Nephron progenitor cell (in vitro differentiated cells): Measurements from ENCODE around the gene PURB.
"Not testable (repeated sequence)": the region's sequence is repeated elsewhere in the genome, so short reads cannot be mapped to it uniquely, and the experiment has no call there.

Experiments
- DNase-seq: peaks from one replicate; pipeline ENCODE4 v3.0.0; 2021
- H3K27ac Mint-ChIP-seq: 2 replicates; pipeline ENCODE4 v1.8.0; 2021; ENCODE audit warnings: mild to moderate bottlenecking, moderate library complexity, mixed read lengths
- H3K27me3 Mint-ChIP-seq: 2 replicates; pipeline ENCODE4 v1.8.0; 2021; ENCODE audit warnings: mild to moderate bottlenecking, low read depth, mixed read lengths; ENCODE audit not compliant: poor library complexity
- H3K36me3 Mint-ChIP-seq: 2 replicates; pipeline ENCODE4 v1.8.0; 2021; ENCODE audit warnings: low read depth, mixed read lengths
- H3K4me1 Mint-ChIP-seq: 2 replicates; pipeline ENCODE4 v1.8.0; 2021; ENCODE audit warnings: mixed read lengths
- H3K4me3 Mint-ChIP-seq: 2 replicates; pipeline ENCODE4 v1.8.0; 2021; ENCODE audit warnings: mild to moderate bottlenecking, moderate library complexity, mixed read lengths
- H3K9me3 Mint-ChIP-seq: 2 replicates; pipeline ENCODE4 v1.8.0; 2021; ENCODE audit warnings: mild to moderate bottlenecking, moderate library complexity, mixed read lengths
- CTCF ChIP-seq: fragments of 200-600 bp; sonication (generic); IDR thresholded peaks from 2 replicates; pipeline ENCODE4 v1.5.0; 2021; ENCODE audit warnings: antibody characterized with exemption

The PURB gene

GRCh38 chr7:44849885-44850544, 35.3 kb downstream of the PURB start:
- DNase-seq = no peak
- Mint-ChIP-seq H3K27ac (no peak overlapping the region), H3K4me1 (peaks cover 37% of the 10 kb centered on the region), H3K4me3 (peak overlapping the region; percentile 97), H3K9me3 (no peaks in the 10 kb centered on the region), H3K27me3 (peaks cover 9% of the 10 kb centered on the region), H3K36me3 (no peaks in the 10 kb centered on the region)
- TF ChIP-seq CTCF = no peak

DNA sequence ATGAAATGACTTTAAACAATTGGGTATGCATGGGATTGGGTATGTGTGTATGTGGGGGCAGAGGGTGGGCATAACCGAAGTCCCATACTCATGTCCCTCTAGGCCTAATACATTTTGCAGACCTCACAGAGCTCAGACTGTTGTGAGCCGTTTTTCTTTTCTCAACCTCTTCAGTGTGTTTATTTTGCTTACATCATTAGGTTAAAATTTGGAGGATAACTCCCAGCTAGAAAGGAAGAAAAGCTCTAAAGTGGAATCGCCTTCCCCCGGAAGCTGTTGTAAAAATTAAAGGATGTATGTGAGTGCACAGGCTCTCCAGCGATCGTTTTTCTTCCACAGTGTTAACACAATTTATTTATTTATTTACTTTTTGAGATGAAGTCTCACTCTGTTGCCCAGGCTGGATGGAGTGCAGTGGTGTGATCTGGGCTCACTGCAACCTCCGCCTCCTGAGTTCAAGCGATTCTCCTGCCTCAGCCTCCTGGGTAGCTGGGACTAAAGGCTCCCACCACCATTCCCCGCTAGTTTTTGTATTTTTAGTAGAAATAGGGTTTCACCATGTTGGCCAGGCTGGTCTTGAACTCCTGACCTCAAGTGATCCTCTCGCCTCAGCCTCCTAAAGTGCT, 36.0 kb downstream of the PURB start:
- Mint-ChIP-seq H3K36me3 (no peaks in the 10 kb centered on the region), H3K9me3 (no peaks in the 10 kb centered on the region), H3K4me1 (peaks cover 40% of the 10 kb centered on the region), H3K27me3 (peaks cover 9% of the 10 kb centered on the region), H3K4me3 (peak overlapping the region; percentile 97), H3K27ac (no peak overlapping the region)
- no peak for DNase-seq
- TF ChIP-seq CTCF = no peak

GRCh38 chr7:44847920-44848634, 37.3 kb downstream of the PURB start, which contains the start of gene H2AZ2:
TSS of gene H2AZ2 (minus strand) at chr7:44848087. CDS start at chr7:44847971, 116 bp downstream.
- peaks cover 9% of the 10 kb centered on the region for H3K27me3 Mint-ChIP-seq
- H3K4me3 Mint-ChIP-seq = peak within 1 kb of the TSS; percentile 97
- H3K4me1 Mint-ChIP-seq = peaks cover 40% of the 10 kb centered on the region
- no peaks in the 10 kb centered on the region for H3K9me3 Mint-ChIP-seq
- peak; percentile 100 for DNase-seq
- H3K36me3 Mint-ChIP-seq = peaks cover 6% of the 10 kb centered on the region
- H3K27ac Mint-ChIP-seq = peak within 1 kb of the TSS; percentile 100
- no peak for TF ChIP-seq CTCF

GRCh38 chr7:44847509-44847919, 37.8 kb downstream of the PURB start:
- H3K27me3 Mint-ChIP-seq = peaks cover 8% of the 10 kb centered on the region
- H3K27ac Mint-ChIP-seq = peak overlapping the region; percentile 99
- H3K4me1 Mint-ChIP-seq = peaks cover 40% of the 10 kb centered on the region
- H3K4me3 Mint-ChIP-seq = peak overlapping the region; percentile 97
- DNase-seq = no peak
- H3K9me3 Mint-ChIP-seq = no peaks in the 10 kb centered on the region
- TF ChIP-seq CTCF = peak; percentile 63
- peaks cover 9% of the 10 kb centered on the region for H3K36me3 Mint-ChIP-seq

DNA sequence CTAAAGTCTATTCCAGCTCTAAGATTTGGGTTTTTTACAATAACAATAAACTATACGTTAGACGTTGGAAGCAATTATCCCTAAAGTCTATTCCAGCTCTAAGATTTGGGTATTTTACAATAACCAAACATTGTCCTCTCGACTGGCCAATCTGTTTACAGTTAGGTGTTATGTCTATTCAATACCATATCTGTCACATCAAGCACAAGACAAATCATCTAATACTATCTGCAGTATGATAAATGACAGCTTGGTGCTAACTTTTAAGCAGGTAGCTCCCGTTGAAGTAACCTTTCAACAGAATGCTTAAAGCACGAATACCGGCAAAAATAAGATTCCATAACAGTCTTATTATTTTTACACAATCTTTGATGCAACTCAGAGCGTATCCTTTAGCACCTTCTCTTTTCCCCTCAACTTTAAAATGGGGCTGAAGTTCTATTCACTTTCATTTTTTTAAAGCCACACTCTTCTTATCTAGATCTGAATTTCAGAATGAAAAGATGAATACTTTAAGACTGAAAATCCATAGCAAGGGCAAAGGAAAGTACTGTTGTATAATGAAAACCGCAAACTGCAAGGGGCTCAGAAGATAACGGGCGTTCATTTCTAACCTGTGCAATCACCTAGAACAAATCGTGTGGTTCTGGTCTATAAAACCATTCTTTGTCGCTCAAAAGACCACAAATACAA, 38.4 kb downstream of the PURB start:
- peak overlapping the region; percentile 99 for H3K27ac Mint-ChIP-seq
- peaks cover 2% of the 10 kb centered on the region for H3K27me3 Mint-ChIP-seq
- DNase-seq = no peak
- TF ChIP-seq CTCF = no peak
- peaks cover 14% of the 10 kb centered on the region for H3K36me3 Mint-ChIP-seq
- H3K4me1 Mint-ChIP-seq = peaks cover 40% of the 10 kb centered on the region
- H3K4me3 Mint-ChIP-seq = peak overlapping the region; percentile 97
- no peaks in the 10 kb centered on the region for H3K9me3 Mint-ChIP-seq

GRCh38 chr7:44846390-44846789, 38.9 kb downstream of the PURB start:
- Mint-ChIP-seq H3K36me3 (peaks cover 20% of the 10 kb centered on the region), H3K4me1 (peaks cover 40% of the 10 kb centered on the region), H3K4me3 (peak overlapping the region; percentile 97)
- H3K27me3 Mint-ChIP-seq, DNase-seq, H3K9me3 Mint-ChIP-seq, H3K27ac Mint-ChIP-seq: not testable (repeated sequence)
